Aorta (tissue), 5 donors: ENCODE results near the gene MAPKAPK5. TPM values are rescaled to one million over a fixed set of nuclear protein-coding genes. Genes with fewer than 3 reads are reported as not detected.
"Not testable (repeated sequence)": the region's sequence is repeated elsewhere in the genome, so short reads cannot be mapped to it uniquely, and the experiment has no call there.

Experiments
- ATAC-seq: fragments of 200-7000 bp; cut with Tn5 transposase; one replicate; pipeline ENCODE4 v1.9.1; 2022; ENCODE audit warnings: moderate library complexity; ENCODE audit not compliant: low FRiP score
- DNase-seq, 2 donors: peaks; one replicate each; pipeline ENCODE4 v3.0.0-alpha.2; 2020
- H3K27ac ChIP-seq, 2 donors: one replicate each; pipeline ENCODE4 v1.5.1; 2013; ENCODE audit warnings: low read length in 2 of 2, mild to moderate bottlenecking in 2 of 2, moderate library complexity in 2 of 2, control low read depth in 1 of 2, inconsistent platforms in 1 of 2, low read depth in 1 of 2
- H3K27me3 ChIP-seq, 2 donors: one replicate each; pipeline ENCODE4 v1.6.1; 2013; ENCODE audit warnings: control low read depth in 1 of 2, low read length in 1 of 2, mild to moderate bottlenecking in 1 of 2, moderate library complexity in 1 of 2; ENCODE audit not compliant: insufficient read depth in 2 of 2, control insufficient read depth in 1 of 2
- H3K36me3 ChIP-seq, 2 donors: one replicate each; pipeline ENCODE4 v1.6.1; 2013; ENCODE audit warnings: control low read depth in 1 of 2, low read length in 1 of 2, mild to moderate bottlenecking in 1 of 2; ENCODE audit not compliant: insufficient read depth in 2 of 2, control insufficient read depth in 1 of 2
- H3K4me1 ChIP-seq, 2 donors: one replicate each; pipeline ENCODE4 v1.6.1; 2013; ENCODE audit warnings: low read length in 2 of 2, control low read depth in 1 of 2, mild to moderate bottlenecking in 1 of 2, moderate library complexity in 1 of 2; ENCODE audit not compliant: insufficient read depth in 2 of 2, control insufficient read depth in 1 of 2
- H3K4me3 ChIP-seq, 2 donors: one replicate each; pipeline ENCODE4 v1.5.1; 2013; ENCODE audit warnings: low read length in 2 of 2, control low read depth in 1 of 2, mild to moderate bottlenecking in 1 of 2
- H3K9me3 ChIP-seq: one replicate; pipeline ENCODE4 v1.6.1; 2013; ENCODE audit warnings: mild to moderate bottlenecking, low read length; ENCODE audit not compliant: control insufficient read depth
- WGBS, 2 donors: extraction: QIAGEN DNeasy Blood & Tissue Kit; methylation state at CpG; one replicate each; pipeline ENCODE4 v1.1.7; 2013; 5-methylcytosine and 5-hydroxymethylcytosine counted together
- intact Hi-C, 2 donors: fragments of 100-400 bp; cut with DNase I; formaldehyde crosslinking; loops; one replicate each; pipeline versions ENCODE4 v1.14.2 to v1.15.0; 2022
- polyA plus RNA-seq, 2 donors: library from polyadenylated mRNA; stranded (reverse); fragments of 200-250 nt; gene quantifications; one replicate each; pipeline ENCODE4 v1.2.3, GENCODE V29; 2013
- total RNA-seq, 2 donors: library from RNA; stranded (reverse); fragmentation: NEBNext Ultra II Directional; extraction: Animal tissue kit (Norgen Biotek cat#: 25700); gene quantifications; one replicate each; pipeline ENCODE4 v1.2.1, GENCODE V29; 2021
- donor health status: healthy with polysubstance abuse.
- donor health status: Bipolar disorder and iron deficiency.
- donor health status: DM: no; HTN: no; CAD: no.
- donor health status: DM: no; HTN: no; CAD: no.
- donor health status: DM: yes; HTN: yes; CAD: no.

MAPKAPK5 gene
- total and polyA plus RNA-seq, 4 donors, result 21.3 to 44.4 (median 30.9) TPM

DNA sequence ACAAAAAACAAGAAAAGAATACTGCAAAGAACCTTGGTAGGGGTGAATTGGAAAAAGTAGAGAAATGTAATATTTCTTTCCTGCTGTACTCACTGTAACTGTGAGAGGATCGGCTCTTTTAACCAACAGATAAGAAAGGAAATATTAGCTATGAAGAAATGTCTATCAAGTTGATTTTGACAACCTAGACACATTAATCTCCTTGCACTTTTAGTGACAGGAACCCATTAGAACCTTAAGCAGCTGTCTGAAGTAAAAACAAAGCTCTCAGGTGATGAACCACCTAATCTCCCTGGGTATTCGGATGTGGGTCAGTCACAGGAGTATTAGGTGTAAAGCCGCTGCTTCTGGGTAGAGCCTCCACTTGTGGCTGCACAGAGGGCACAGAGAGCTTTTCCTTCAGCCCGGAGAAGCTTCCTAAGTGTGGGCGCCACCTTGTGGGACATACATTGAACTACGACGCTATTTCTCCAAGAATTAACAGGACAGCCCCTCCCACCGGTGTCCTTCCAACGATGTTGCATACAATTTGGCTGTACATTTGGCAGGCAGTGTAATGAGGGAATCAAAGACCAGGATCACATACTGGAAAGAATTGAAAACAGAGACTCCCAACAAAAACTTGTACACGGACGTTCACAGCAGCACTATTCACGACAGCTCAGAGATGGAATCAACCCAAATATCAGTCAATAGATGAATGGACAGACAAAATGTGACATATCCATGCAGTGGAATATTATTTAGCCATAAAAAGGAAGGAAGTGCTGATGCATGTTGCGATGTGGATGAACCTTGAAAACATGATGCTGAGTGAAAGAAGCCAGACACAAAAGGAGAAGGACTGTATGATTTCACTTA lies 28.9 kb upstream of the MAPKAPK5 start:
- ATAC-seq, result peak; percentile 95
- no peak overlapping the region for H3K27ac ChIP-seq
- no peaks in the 10 kb centered on the region for H3K36me3 ChIP-seq
- H3K4me3 ChIP-seq, result no peak overlapping the region
- DNase-seq, result peak; percentile 77 to 83
- no peaks in the 10 kb centered on the region for H3K9me3 ChIP-seq
- no peaks in the 10 kb centered on the region for H3K27me3 ChIP-seq
- intact Hi-C loops, result loop anchor here (1.0 to 5.0 kb wide), 2 partner anchors 60 to 61 kb away; no protein-coding TSS in a partner anchor
- 11% methylated on average over 13 of the region's 13 CpGs for WGBS, 2 donors
- H3K4me1 ChIP-seq, result no peaks in the 10 kb centered on the region

DNA sequence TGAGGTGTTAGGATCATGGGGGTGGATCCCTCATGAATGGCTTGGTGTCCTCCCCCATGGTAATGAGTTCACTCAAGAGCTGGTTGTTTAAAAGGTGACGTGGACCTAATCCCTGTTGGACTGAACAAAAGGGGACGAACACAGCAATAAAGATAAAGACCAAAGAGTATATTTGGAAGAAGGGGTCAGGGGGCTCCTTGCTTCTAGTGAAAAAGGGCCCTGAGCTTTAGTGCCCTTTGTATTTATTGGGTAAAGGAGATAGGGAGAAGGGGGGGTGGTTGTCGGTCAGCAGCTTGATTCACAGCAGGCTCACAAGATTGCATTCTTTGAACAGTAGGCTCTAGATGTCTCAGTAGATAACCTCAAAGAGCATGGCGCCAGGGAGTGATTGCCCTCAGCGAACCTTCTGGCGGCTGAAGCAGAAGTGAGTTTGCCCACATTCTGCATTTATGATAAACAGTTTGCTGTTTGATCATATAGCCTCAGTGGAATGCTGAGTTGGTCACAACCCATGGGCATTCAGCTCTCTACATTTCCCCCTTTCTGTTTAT lies 25.9 kb upstream of the MAPKAPK5 start:
- DNase-seq, result no peak
- intact Hi-C loops, result no loop called here

GRCh38 chr12:111816898-111817297 lies 25.1 kb upstream of the MAPKAPK5 start:
- not testable (repeated sequence) for H3K9me3 ChIP-seq

More for the DNA sequence above, 25.9 kb upstream of the MAPKAPK5 start:
- no peaks in the 10 kb centered on the region for H3K4me1 ChIP-seq
- ATAC-seq, result no peak
- WGBS, 2 donors, result 76 to 81% methylated on average over 6 of the region's 6 CpGs
- H3K36me3 ChIP-seq, result no peaks in the 10 kb centered on the region
- H3K27ac ChIP-seq, result no peak overlapping the region
- no peak overlapping the region for H3K4me3 ChIP-seq
- H3K27me3 ChIP-seq, result no peaks in the 10 kb centered on the region
- H3K9me3 ChIP-seq, result no peaks in the 10 kb centered on the region

GRCh38 chr12:111818340-111818739 lies 23.7 kb upstream of the MAPKAPK5 start:
- intact Hi-C loops, result no loop called here
- H3K4me3 ChIP-seq, result no peak overlapping the region
- no peaks in the 10 kb centered on the region for H3K36me3 ChIP-seq
- no peak overlapping the region for H3K27ac ChIP-seq
- WGBS, 2 donors, result 85% methylated on average over 8 of the region's 8 CpGs
- no peaks in the 10 kb centered on the region for H3K9me3 ChIP-seq
- ATAC-seq, result no peak
- H3K4me1 ChIP-seq, result no peaks in the 10 kb centered on the region
- H3K27me3 ChIP-seq, result no peaks in the 10 kb centered on the region
- DNase-seq, result no peak

More at GRCh38 chr12:111816898-111817297, 25.1 kb upstream of the MAPKAPK5 start:
- H3K4me3 ChIP-seq, H3K4me1 ChIP-seq, DNase-seq, ATAC-seq, H3K27me3 ChIP-seq, intact Hi-C loops, H3K27ac ChIP-seq, H3K36me3 ChIP-seq: not testable (repeated sequence)
- 82 to 90% methylated on average over 3 of the region's 3 CpGs for WGBS, 2 donors

DNA sequence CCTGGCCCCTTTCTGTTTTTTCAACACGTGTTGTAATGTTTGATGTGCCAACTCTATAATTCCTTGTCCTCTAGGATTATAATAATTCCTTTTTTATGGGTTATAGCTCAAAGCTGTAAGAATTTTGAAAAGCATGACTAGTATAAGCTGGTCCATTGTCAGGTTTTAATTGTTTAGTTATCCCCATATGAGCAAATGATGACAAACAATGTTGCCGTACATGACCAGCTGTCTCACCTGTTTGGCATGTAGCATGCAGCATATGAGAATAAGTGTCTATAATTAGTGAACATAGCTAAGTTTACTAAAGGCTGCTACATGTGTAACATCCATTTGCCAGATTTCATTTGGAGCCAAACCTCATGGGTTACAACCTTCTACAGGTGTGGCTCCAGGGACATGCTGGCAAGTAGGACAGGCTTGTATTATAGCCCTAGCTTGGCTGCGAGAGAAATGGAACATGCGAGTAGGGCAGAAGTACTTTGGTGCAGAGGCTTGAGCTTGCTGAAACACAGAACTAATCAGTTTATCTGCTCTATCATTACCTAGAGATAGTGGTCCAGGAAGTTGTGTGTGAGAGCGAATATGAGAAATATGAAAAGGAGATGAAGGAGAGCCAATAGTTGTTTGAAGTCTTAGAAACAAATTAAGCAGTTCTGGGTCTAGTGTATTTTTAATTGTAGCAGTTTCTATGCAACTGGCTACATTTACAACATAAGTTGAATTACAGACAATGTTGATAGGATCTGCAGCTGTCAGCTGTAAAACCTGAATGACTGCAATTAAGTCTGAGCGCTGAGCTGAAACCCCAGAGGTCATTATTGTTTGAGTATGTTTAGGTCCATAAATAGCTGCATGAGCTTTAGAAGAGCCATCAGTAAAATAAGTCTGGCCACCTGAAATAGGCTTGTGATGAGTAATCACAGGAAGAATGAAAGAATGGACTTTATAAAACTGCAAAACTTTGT lies 22.6 kb upstream of the MAPKAPK5 start:
- Histone ChIP-seq H3K9me3 (no peaks in the 10 kb centered on the region), H3K4me1 (no peaks in the 10 kb centered on the region), H3K27me3 (no peaks in the 10 kb centered on the region), H3K4me3 (no peak overlapping the region), H3K27ac (no peak overlapping the region), H3K36me3 (no peaks in the 10 kb centered on the region)
- WGBS, 2 donors, result 65 to 66% methylated on average over 6 of the region's 6 CpGs
- DNase-seq (no peak), ATAC-seq (no peak)
- intact Hi-C loops, result no loop called here

DNA sequence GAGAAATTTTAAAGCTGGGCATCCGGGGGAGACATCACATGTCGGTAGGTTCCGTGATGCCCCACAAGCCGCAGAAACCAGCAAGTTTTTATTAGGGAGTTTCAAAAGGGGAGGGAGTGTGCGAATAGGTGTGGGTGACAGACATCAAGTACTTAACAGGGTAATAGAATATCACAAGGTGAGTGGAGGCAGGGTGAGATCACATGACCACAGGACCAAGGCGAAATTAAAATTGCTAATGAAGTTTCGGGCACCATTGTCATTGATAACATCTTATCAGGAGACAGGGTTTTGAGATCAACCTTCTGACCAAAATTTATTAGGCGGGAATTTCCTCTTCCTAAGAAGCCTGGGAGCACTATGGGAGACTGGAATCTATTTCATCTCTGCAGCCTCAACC lies 21.2 kb upstream of the MAPKAPK5 start:
- intact Hi-C loops, H3K27ac ChIP-seq, H3K27me3 ChIP-seq, H3K9me3 ChIP-seq, H3K36me3 ChIP-seq, ATAC-seq, H3K4me3 ChIP-seq, H3K4me1 ChIP-seq, DNase-seq: not testable (repeated sequence)
- 82 to 90% methylated on average over 8 of the region's 8 CpGs for WGBS, 2 donors

DNA sequence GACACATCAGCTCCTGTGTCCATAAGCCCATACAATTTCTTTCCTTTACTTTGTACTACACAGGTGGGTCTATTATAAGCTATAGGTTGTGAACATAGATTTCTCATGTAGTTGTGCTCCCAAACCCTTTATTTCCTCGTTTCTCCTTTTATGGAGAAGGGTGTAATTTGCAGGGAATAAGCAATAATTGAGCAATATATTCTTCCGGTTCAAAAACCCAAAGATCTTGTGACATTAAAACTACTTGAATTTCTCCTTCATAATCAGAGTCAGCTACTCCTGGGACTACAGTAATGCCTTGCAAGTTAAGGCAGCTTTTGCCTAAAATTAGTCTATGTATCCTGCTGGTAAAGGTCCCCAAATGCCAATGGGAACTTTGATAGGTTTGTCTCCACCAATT lies 19.1 kb upstream of the MAPKAPK5 start:
- WGBS, 2 donors, result 47 to 56% methylated on average over 2 of the region's 2 CpGs
- Histone ChIP-seq H3K4me3 (no peak overlapping the region), H3K4me1 (no peaks in the 10 kb centered on the region), H3K9me3 (no peaks in the 10 kb centered on the region), H3K27ac (no peak overlapping the region), H3K27me3 (no peaks in the 10 kb centered on the region), H3K36me3 (no peaks in the 10 kb centered on the region)
- no peak for DNase-seq
- no peak for ATAC-seq
- intact Hi-C loops, result no loop called here

GRCh38 chr12:111823891-111824290 lies 18.1 kb upstream of the MAPKAPK5 start:
- no peaks in the 10 kb centered on the region for H3K9me3 ChIP-seq
- no peak overlapping the region for H3K27ac ChIP-seq
- no peaks in the 10 kb centered on the region for H3K27me3 ChIP-seq
- no peaks in the 10 kb centered on the region for H3K36me3 ChIP-seq
- 46 to 56% methylated on average over 3 of the region's 3 CpGs for WGBS, 2 donors
- ATAC-seq (no peak), DNase-seq (no peak)
- no peaks in the 10 kb centered on the region for H3K4me1 ChIP-seq
- intact Hi-C loops, result no loop called here
- H3K4me3 ChIP-seq, result no peak overlapping the region
